K562 (cell line): ENCODE measurements around the gene ZFP36. TPM values are rescaled to one million over a fixed set of nuclear protein-coding genes. Genes with fewer than 3 reads are reported as not detected.

Source experiments
- ARID2 ChIP-seq: fragments of 450-650 bp; IDR thresholded peaks from 2 replicates; pipeline ENCODE4 v1.6.1; 2017; ENCODE audit warnings: antibody characterized with exemption, mild to moderate bottlenecking
- CBX5 ChIP-seq: IDR thresholded peaks from 2 replicates; pipeline ENCODE4 v1.6.1; 2014; ENCODE audit warnings: low read depth, borderline replicate concordance
- EGR1 ChIP-seq: fragments of 450-650 bp; conservative IDR thresholded peaks from 2 replicates; pipeline ENCODE4 v1.6.1; 2017; ENCODE audit warnings: mild to moderate bottlenecking
- FOXA3 ChIP-seq, 2 experiments: fragments of 450-650 bp in 1 of 2; sonication (generic) in 1 of 2; formaldehyde crosslinking; IDR thresholded peaks in 1 of 2; conservative IDR thresholded peaks in 1 of 2; 2 replicates each; pipeline versions ENCODE4 v1.4.0 to v1.8.0; 2020 to 2022; ENCODE audit warnings: mild to moderate bottlenecking in 2 of 2, missing genetic modification reagents in 1 of 2
- FOXP1 ChIP-seq: sonication (generic); formaldehyde crosslinking; IDR thresholded peaks from 2 replicates; pipeline ENCODE4 v1.8.0; 2022; ENCODE audit warnings: mild to moderate bottlenecking, missing genetic modification reagents
- GATA2 ChIP-seq: sonication (generic); formaldehyde crosslinking; IDR thresholded peaks from 2 replicates; pipeline ENCODE4 v1.4.0; 2020; ENCODE audit warnings: mild to moderate bottlenecking, missing genetic modification reagents
- GATAD2A ChIP-seq: fragments of 450-650 bp; IDR thresholded peaks from 2 replicates; pipeline ENCODE4 v1.6.1; 2017
- IRF2 ChIP-seq: sonication (generic); formaldehyde crosslinking; IDR thresholded peaks from 2 replicates; pipeline ENCODE4 v1.8.1; 2022; ENCODE audit warnings: mild to moderate bottlenecking, missing genetic modification reagents
- JUND ChIP-seq, 2 experiments: IDR thresholded peaks; 2 replicates in 1 of 2; 3 replicates in 1 of 2; pipeline ENCODE4 v1.6.1; 2011; ENCODE audit warnings: borderline replicate concordance in 2 of 2, low read depth in 2 of 2, low read length in 2 of 2, improper control_type of control experiment in 1 of 2, missing biosample characterization in 1 of 2, missing genetic modification characterization in 1 of 2, missing genetic modification reagents in 1 of 2
- LCOR ChIP-seq: sonication (generic); formaldehyde crosslinking; IDR thresholded peaks from 2 replicates; pipeline ENCODE4 v1.8.0; 2022; ENCODE audit warnings: mild to moderate bottlenecking, missing genetic modification reagents
- MCM2 ChIP-seq: fragments of 450-650 bp; IDR thresholded peaks from 2 replicates; pipeline ENCODE4 v1.6.1; 2017; ENCODE audit warnings: low read depth, mild to moderate bottlenecking
- NFIC ChIP-seq: fragments of 450-650 bp; IDR thresholded peaks from 2 replicates; pipeline ENCODE4 v1.6.1; 2017; ENCODE audit warnings: mild to moderate bottlenecking, inconsistent platforms
- PHF8 ChIP-seq: fragments of 200-600 bp; sonication (generic); IDR thresholded peaks from 2 replicates; pipeline ENCODE4 v1.6.1; 2012; ENCODE audit warnings: mixed run types, mild to moderate bottlenecking, inconsistent platforms, low read length, moderate library complexity, borderline replicate concordance
- PTBP1 ChIP-seq: fragments of 200-400 bp; formaldehyde crosslinking; IDR thresholded peaks from 2 replicates; pipeline ENCODE4 v1.6.1; 2017; ENCODE audit warnings: low read depth, low read length
- SRF ChIP-seq, 2 experiments: fragments of 250-450, 450-650 bp in 1 of 2; sonication (Bioruptor Pico) in 1 of 2; sonication (generic) in 1 of 2; formaldehyde crosslinking; IDR thresholded peaks; 2 replicates each; pipeline versions ENCODE4 v1.5.0 to v1.5.1; 2020 to 2022; ENCODE audit warnings: mild to moderate bottlenecking in 1 of 2, missing genetic modification reagents in 1 of 2
- SRSF3 ChIP-seq: fragments of 200-400 bp; formaldehyde crosslinking; IDR thresholded peaks from 2 replicates; pipeline ENCODE4 v1.6.1; 2016; ENCODE audit warnings: mild to moderate bottlenecking, low read length, moderate library complexity; ENCODE audit not compliant: insufficient read depth
- TAF1 ChIP-seq: IDR thresholded peaks from 2 replicates; pipeline ENCODE4 v1.6.1; 2011; ENCODE audit warnings: mild to moderate bottlenecking, low read length, moderate library complexity; ENCODE audit not compliant: insufficient read depth, control insufficient read depth, severe bottlenecking; ENCODE audit errors: extremely low read depth
- TCF7 ChIP-seq: sonication (generic); IDR thresholded peaks from 2 replicates; pipeline ENCODE4 v1.6.1; 2016; ENCODE audit warnings: antibody characterized with exemption, borderline replicate concordance
- TFE3 ChIP-seq: fragments of 450-650 bp; formaldehyde crosslinking; IDR thresholded peaks from 2 replicates; pipeline ENCODE4 v1.4.0; 2020; ENCODE audit warnings: mild to moderate bottlenecking, mixed read lengths
- ZKSCAN1 ChIP-seq: fragments of 150-350 bp; IDR thresholded peaks from 2 replicates; pipeline ENCODE4 v1.6.1; 2016; ENCODE audit warnings: low read depth, low read length
- ZNF197 ChIP-seq: fragments of 200-800 bp; sonication (Bioruptor generic); IDR thresholded peaks from 2 replicates; pipeline ENCODE4 v1.6.1; 2016; ENCODE audit warnings: low read depth, missing genetic modification characterization, missing compliant biosample characterization
- ZNF347 ChIP-seq: fragments of 450-650 bp; formaldehyde crosslinking; IDR thresholded peaks from 2 replicates; pipeline ENCODE4 v1.4.0; 2020; ENCODE audit warnings: low read depth, mild to moderate bottlenecking, moderate library complexity
- ZNF655 ChIP-seq: fragments of 250-450 bp; sonication (Bioruptor Pico); IDR thresholded peaks from 2 replicates; pipeline ENCODE4 v1.5.0; 2021
- polyA plus RNA-seq, 8 experiments: library from polyadenylated mRNA; depleted of rRNA in 4 of 8; stranded (reverse) in 5 of 8; unstranded in 3 of 8; fragments of >200 nt; fragmentation: Nextera tagmentation in 2 of 8; fragmentation: Illumina TruSeq in 1 of 8; extraction: Ambion mirVana in 2 of 8; extraction: Trizol in 1 of 8; gene quantifications; 2 replicates each; pipeline versions ENCODE4 v1.2.1 to v1.2.3, GENCODE V29; 2011 to 2014; ENCODE audit warnings: inconsistent platforms in 1 of 8, missing spikeins in 1 of 8
- total RNA-seq, 7 experiments: library from RNA; depleted of rRNA in 6 of 7; stranded (reverse); fragments of >200 nt in 6 of 7; fragmentation: Illumina TruSeq in 2 of 7; extraction: Trizol in 2 of 7; gene quantifications; 2 replicates each; pipeline versions ENCODE4 v1.2.1 to v1.2.3, GENCODE V29; 2011 to 2021; ENCODE audit warnings: low replicate concordance in 1 of 7

Gene ZFP36
- total and polyA plus RNA-seq, 9 of the 15 experiments (the other 6 are each of a cell fraction or from before 2014, with no cell fraction given), result 1.0 to 20.1 (median 3.5) TPM

GRCh38 chr19:39409208-39410016 lies 2.8 kb downstream of the ZFP36 start (continued):
- TF ChIP-seq ZKSCAN1, result no peak
- TF ChIP-seq MCM2, result no peak
- TF ChIP-seq EGR1, result peak; percentile 87
- no peak for TF ChIP-seq GATA2 (CRISPR knock-in tag)
- peak; percentile 15; the same call in 1 of the 2 replicates for TF ChIP-seq NFIC
- TF ChIP-seq JUND (IDR thresholded peaks at IDR 0.05; ENCODE audit: borderline replicate concordance, low read depth, low read length), result peak; percentile 92
- peak; percentile 81; the same call in 2 of the 3 replicates for TF ChIP-seq JUND (tag; IDR thresholded peaks at IDR 0.05; ENCODE audit: borderline replicate concordance, low read depth, low read length)
- no peak for TF ChIP-seq SRF (CRISPR knock-in tag; IDR thresholded peaks at IDR 0.05)
- TF ChIP-seq FOXA3 (CRISPR knock-in tag; conservative IDR thresholded peaks at IDR 0.05 in 1 of 2, IDR thresholded peaks at IDR 0.05 in 1 of 2), result no peak
- no peak for TF ChIP-seq SRSF3
- TF ChIP-seq ZNF197 (CRISPR knock-in tag), result peak; percentile 69; the same call in 1 of the 2 replicates
- 0 out of 2 replicates have a peak, but pooled peaks have one; percentile 18 for TF ChIP-seq PTBP1
- no peak for TF ChIP-seq ZNF347 (CRISPR knock-in tag)
- TF ChIP-seq ZNF655 (CRISPR knock-in tag), result no peak
- peak; percentile 70; the same call in 1 of the 2 replicates for TF ChIP-seq PHF8
- TF ChIP-seq TFE3 (CRISPR knock-in tag), result no peak
- TF ChIP-seq IRF2 (CRISPR knock-in tag), result no peak
- peak; percentile 60 for TF ChIP-seq GATAD2A
- TF ChIP-seq TCF7, result no peak
- TF ChIP-seq FOXP1 (CRISPR knock-in tag), result no peak
- peak; percentile 59 for TF ChIP-seq TAF1
- peak; percentile 56; the same call in 1 of the 2 replicates for TF ChIP-seq LCOR (CRISPR knock-in tag)
- no peak for TF ChIP-seq CBX5
- no peak for TF ChIP-seq ARID2
